ENCODE data around the gene LGALS14.
"Not testable (repeated sequence)": the region's sequence is repeated elsewhere in the genome, so short reads cannot be mapped to it uniquely, and the experiment has no call there.

The LGALS14 gene, protein sequence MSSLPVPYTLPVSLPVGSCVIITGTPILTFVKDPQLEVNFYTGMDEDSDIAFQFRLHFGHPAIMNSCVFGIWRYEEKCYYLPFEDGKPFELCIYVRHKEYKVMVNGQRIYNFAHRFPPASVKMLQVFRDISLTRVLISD

DNA sequence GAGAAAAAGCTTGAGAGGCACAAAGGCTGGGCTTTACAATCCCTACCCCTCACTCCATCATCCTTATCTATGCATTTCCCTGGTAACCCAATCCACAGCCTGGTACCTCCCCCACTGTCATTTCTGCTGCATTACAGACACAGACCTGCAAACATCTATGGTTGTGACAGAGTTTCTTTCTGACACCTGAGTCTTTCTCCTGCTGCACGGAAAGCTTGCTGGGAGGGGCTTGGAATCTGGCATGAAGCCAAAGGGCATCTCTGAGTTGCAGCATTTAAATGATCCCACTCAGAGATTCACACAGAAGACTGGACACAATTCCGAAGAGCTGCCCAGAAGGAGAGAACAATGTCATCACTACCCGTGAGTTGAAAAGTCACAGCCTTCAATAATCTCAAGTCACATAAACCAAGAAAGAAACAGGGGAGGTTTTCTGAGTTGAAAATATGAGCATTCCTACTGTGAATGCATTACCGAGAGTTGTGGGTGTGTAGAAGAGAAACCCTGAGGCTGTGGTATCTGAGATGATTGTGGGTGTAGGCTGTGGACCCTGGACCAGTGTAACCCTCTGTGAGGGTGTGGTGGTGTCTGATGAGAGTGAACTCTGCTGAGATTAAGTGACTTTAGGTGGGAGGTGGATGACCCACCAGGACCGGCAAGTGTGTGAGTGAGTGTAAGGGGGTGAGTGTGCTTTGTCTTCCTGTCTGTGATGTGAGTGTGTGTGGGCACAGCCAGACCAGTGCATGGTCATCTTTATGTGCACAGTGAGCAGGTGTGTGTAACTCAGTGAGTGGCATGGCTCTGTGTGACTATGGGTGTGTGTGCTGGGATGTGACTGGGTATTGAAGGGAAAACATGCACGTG, at the start of gene LGALS14:
TSS of gene LGALS14 (plus strand) at position 301 of the 864 bp plus-strand sequence. CDS start at position 349, 48 bp downstream.
- in situ Hi-C loops (cut with HindIII; ENCODE audit: low pct_ligation_motif_present, low pct_unique_long_range_greater_than_20kb, low sequenced_read_pairs): no loop called here
- no peak for DNase-seq

DNA sequence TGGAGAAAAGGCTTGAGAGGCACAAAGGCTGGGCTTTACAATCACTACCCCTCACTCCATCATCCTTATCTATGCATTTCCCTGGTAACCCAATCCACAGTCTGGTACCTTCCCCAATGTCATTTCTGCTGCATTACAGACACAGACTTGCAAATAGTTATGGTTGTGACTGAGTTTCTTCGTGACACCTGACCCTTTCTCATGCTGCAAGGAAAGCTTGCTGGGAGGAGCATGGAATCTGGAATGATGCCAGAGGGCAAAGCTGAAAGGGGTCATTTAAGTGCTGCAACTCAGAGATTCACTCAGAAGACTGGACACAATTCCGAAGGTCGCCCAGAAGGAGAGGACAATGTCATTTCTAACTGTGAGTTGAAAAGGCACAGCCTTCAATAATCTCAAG, 48.7 kb upstream of the LGALS14 start, which contains the start of gene LGALS16:
TSS of gene LGALS16 (plus strand) at position 301 of the 400 bp plus-strand sequence. CDS start at position 350, 49 bp downstream.
- in situ Hi-C loops (cut with HindIII; ENCODE audit: low pct_ligation_motif_present, low pct_unique_long_range_greater_than_20kb, low sequenced_read_pairs): no loop called here
- DNase-seq: no peak

DNA sequence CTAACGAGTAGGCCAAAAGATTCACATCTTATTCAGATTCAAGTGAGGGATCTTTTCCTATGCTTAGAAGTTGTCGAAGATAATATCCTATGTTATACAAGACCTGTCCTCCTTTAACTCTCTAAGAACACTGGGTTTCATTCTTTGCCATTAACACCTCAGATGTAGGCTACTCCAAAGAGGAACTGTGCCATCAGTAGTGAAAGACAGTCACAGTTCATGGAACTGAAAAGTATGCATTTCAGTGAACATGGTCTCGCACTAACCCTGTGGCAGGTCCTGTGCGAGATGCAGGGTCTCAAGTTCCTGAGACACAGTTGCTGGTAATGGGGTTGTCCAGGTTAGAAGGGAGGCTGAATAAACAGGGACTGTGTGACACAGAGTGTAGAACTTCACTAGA, 44.5 kb upstream of the LGALS14 start:
- in situ Hi-C loops (cut with HindIII; ENCODE audit: low pct_ligation_motif_present, low pct_unique_long_range_greater_than_20kb, low sequenced_read_pairs): no loop called here
- no peak for DNase-seq

DNA sequence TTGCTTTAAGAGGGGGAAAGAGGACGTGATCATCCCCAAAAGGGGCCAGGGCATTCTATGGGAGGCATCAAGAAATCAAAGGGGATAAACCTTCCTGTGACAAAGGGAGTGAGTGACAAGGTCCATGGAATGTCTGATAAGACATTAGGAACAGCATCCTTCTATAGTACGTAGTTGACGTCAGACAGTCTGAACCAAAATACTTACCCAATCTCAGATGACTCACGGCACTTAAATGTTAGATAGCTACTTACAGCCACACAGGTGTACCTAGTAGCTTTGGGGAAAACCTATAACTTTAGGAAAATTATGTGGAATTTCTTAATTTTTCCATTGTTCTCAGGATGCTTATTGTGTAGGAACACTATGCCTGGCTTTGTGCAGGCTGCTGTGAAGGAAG, 43.6 kb upstream of the LGALS14 start:
- no peak for DNase-seq
- in situ Hi-C loops (cut with HindIII; ENCODE audit: low pct_ligation_motif_present, low pct_unique_long_range_greater_than_20kb, low sequenced_read_pairs): no loop called here

DNA sequence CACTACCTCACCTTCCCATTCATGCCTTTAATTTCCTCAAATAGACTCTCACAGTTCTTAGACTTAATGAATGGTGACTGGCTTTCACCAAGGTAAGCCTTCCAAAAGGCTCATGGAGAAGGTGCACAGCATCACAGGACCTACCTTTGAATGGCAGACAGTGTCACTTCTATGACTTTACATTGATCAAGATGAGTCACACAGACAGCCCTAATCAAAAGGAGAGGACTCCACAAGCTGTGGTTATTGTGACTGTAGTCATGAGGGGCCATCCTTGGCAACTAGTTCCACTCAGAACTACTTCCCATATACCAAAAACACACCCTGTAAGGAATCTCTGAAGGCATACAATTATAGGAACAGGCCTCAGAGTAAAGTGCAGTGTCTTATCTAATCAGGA, 42.7 kb upstream of the LGALS14 start:
- DNase-seq: no peak
- in situ Hi-C loops (cut with HindIII; ENCODE audit: low pct_ligation_motif_present, low pct_unique_long_range_greater_than_20kb, low sequenced_read_pairs): no loop called here

DNA sequence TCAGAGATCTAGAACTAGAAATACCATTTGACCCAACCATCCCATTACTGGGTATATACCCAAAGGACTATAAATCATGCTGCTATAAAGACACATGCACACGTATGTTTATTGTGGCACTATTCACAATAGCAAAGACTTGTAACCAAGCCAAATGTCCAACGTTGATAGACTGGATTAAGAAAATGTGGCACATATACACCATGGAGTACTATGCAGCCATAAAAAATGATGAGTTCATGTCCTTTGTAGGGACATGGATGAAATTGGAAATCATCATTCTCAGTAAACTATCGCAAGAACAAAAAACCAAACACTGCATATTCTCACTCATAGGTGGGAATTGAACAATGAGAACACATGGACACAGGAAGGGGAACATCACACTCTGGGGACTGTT, 34.4 kb upstream of the LGALS14 start:
- in situ Hi-C loops (cut with HindIII; ENCODE audit: low pct_ligation_motif_present, low pct_unique_long_range_greater_than_20kb, low sequenced_read_pairs); DNase-seq: not testable (repeated sequence)

DNA sequence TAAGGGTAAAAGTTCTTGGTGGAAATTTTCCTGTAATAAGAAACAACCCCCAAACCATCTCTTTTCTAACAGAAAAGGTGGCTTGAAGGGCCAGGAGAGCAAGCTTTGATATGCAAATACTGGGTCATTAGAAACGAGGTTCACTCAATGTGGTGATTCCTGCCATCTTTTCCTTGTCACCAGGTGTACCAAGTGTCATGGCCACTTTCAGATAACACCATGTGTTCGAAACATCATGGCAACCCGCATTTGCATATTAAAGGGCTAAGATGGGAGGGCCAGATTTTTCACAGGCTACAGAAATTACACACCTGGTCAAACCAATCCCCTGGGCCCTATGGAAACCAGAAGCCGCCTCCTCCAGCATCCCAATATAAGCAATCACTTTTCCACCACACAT, 33.3 kb upstream of the LGALS14 start:
- in situ Hi-C loops (cut with HindIII; ENCODE audit: low pct_ligation_motif_present, low pct_unique_long_range_greater_than_20kb, low sequenced_read_pairs): no loop called here
- no peak for DNase-seq

DNA sequence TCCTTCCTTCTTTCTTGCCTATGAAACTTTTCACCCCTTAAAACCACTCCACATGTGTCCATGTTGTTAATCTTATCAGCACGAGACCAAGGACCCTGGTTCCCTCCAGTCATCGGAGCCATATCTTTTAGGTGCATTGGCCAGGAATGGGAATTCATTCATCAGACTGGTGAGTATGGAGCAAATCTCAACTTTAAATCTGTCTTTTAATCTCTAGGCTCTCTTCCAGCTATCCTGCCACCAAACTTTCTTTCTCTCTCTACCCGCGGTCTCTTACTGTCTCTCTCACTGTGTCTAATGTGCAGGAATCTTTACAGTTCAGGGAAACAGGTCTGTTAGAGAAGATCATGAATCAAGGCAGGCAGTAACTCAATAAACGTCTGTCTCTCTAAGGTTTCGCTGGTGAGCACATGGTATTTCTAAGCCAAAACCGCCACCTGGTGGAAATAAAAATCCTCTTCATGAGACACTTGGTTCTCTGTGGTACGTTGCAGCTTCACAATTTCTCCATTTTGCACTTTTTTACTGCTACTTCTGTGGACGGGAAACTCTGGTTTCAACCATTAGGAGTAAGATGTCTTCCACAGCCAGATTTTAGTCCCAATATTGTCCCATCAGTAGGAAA, 32.4 kb upstream of the LGALS14 start:
- peak; percentile 55 for DNase-seq
- in situ Hi-C loops (cut with HindIII; ENCODE audit: low pct_ligation_motif_present, low pct_unique_long_range_greater_than_20kb, low sequenced_read_pairs): no loop called here

DNA sequence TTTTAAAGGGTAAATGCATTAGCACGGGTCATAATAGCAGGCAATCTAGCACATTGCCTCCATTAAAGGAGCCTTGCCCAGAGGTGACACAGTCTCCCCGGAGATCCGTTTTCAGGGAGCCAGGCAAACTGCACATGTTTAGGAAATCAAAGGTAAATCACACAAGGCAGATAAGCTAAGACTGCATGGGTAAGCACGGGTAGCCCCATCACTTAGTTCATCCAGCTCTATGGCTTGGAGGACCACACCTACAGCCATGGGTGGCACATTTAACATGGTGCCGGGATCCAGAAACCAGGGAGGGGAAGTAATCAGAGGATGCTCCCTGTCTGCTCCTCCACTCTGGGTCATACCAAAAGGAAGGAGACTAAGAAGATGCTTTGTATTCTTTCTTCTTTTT, 31.8 kb upstream of the LGALS14 start:
- no peak for DNase-seq
- in situ Hi-C loops (cut with HindIII; ENCODE audit: low pct_ligation_motif_present, low pct_unique_long_range_greater_than_20kb, low sequenced_read_pairs): no loop called here

DNA sequence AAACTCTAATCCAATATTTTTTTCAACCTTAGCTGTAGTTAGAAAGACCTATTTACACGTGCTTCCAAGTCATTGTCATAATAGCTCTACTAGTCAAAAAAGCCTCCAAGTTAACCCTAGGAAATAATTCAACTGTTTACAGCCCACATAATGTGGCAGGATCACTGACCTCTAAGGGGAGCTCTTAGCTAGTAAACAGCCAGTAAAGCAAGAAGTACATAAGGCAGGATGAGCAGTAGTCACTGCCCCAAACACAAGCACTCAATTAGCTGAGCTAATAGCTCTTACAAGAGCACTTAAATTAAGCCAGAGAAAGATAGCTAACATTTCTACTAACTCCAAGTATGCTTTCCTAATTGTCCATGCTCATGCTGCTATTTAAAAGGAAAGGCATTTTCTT, 30.4 kb upstream of the LGALS14 start:
- in situ Hi-C loops (cut with HindIII; ENCODE audit: low pct_ligation_motif_present, low pct_unique_long_range_greater_than_20kb, low sequenced_read_pairs): not testable (repeated sequence)
- peak; percentile 2 for DNase-seq

DNA sequence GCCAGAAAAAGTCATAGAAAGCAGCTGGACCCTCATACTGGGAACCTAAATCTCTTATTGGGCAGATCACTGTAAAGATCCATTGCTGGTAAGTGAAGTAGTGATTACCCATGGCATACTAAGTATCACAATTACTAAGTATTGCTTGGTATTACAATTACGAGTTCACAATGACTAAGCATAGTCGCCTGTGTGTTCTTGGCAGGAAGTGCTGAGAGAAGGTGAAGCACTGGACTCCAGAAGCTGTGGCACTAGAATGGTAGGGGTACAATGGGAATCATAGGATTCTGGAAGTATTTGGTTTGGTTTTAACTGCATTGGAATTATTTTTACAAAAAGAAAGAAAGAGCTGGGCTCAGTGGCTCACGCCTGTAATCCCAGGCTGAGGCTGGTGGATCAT, 28.3 kb upstream of the LGALS14 start:
- no peak for DNase-seq
- in situ Hi-C loops (cut with HindIII; ENCODE audit: low pct_ligation_motif_present, low pct_unique_long_range_greater_than_20kb, low sequenced_read_pairs): no loop called here

DNA sequence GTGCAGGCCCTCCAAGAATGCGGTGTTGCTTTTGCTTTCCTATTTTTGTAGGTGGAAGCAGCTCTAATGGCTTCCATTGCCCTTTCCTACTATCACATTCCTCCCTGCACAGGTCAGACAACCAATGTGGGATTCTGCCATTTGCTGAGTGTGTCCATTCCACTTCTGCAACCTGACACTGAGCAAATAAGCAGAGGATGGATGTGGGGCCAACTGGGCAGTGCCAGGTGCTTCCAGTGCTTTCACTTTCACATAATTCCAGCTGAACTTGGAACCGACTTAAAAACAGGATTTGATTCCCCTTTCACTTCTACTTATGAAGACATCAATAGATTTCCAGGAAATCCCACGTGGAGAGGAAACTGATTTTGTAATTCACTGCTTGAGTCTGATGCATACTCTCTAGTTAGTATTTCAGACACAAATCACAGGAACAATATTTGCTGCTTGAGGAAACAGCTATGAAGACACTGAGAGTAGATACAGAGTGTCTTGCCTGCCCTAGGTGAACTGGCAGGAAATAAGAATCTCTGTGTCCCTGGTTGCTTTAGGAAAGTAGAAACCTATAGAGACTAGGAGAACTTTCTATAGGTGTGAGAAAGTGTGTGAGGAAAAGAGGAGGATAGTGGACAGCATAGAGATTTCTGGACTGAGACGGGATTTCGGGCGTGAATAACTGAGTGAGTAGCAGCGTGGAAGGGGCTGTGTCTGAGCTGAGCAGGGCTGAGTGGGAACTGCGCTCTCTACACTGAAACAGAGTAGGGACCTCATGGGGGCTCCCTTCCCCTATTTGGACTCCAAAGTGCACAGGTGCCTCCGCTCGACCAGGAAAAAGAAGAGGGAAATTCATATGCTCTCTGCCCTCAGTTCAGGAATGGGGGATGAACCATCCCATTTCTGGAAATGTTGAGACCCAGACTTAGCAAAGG, 26.1 kb upstream of the LGALS14 start:
- in situ Hi-C loops (cut with HindIII; ENCODE audit: low pct_ligation_motif_present, low pct_unique_long_range_greater_than_20kb, low sequenced_read_pairs): no loop called here
- DNase-seq: peak; percentile 1

DNA sequence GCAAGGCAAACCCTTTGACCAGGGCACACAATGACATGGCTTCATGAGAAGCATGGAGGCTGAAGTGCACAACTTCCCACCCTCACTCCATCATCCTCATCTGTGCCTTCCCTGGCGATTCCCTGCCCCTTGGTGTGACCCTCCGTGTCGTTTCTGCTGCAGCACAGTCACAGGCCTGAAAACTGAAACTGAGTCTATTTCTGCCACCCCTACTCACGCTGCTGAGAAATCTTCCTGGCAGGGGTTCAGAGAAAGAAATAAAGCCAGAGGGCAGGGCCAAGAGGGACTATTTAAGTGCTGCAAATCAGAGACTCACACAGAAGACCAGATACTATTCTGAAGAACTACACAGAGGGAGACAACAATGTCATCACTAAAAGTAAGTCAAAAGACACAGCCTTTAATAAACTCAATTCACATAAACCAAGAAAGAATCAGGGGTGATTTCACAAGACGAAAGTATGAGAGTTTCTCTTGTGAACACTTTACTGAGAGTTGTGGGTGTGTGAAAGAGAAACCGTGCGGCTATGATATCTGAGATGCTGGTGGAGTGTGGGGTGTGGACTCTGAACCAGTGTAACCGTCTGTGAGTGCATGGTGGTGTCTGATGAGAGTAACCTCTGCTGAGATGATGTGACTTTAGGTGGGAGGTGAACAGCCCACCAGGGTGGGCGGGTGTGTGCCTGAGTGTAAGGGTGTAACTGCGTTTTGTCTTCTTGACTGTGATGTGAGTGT, 25.1 kb upstream of the LGALS14 start:
- DNase-seq: no peak
- in situ Hi-C loops (cut with HindIII; ENCODE audit: low pct_ligation_motif_present, low pct_unique_long_range_greater_than_20kb, low sequenced_read_pairs): no loop called here

DNA sequence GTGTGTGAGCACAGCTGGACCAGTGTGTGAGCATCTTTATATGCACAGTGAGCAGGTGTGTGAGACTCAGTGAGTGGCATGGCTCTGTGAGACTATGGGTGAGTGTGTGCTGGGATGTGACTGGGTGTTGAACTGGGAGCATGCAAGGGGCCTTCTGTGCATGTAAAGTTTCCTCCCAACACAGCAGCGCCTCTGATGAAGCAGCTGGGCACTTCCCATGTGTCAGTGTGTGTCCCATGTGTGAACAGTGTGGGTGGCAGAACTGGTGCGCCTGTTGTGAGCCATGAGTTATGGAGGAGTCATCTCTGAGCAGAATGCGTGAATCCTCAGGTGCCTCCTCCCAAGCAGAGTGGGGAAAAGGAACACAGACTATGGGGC, 24.5 kb upstream of the LGALS14 start:
- DNase-seq: no peak
- in situ Hi-C loops (cut with HindIII; ENCODE audit: low pct_ligation_motif_present, low pct_unique_long_range_greater_than_20kb, low sequenced_read_pairs): no loop called here

DNA sequence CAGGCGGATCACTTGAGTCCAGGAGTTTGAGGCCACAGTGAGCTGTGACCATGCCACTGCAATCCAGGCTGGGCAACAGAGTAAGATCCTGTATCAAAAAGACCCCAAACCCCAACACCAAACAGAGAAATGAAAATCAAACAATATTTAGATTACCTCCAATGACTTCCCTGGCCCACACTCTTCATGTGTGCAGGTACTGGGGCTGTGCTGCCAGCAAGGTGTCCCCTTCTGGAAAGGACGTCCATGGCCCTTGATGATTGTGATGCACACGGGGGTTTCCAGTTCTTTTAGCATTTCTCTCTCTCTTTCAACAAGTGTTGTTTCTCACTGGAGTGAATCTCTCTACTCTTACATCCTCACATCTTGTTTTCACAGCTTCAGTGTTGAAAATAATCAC, 23.7 kb upstream of the LGALS14 start:
- in situ Hi-C loops (cut with HindIII; ENCODE audit: low pct_ligation_motif_present, low pct_unique_long_range_greater_than_20kb, low sequenced_read_pairs): no loop called here
- DNase-seq: no peak

DNA sequence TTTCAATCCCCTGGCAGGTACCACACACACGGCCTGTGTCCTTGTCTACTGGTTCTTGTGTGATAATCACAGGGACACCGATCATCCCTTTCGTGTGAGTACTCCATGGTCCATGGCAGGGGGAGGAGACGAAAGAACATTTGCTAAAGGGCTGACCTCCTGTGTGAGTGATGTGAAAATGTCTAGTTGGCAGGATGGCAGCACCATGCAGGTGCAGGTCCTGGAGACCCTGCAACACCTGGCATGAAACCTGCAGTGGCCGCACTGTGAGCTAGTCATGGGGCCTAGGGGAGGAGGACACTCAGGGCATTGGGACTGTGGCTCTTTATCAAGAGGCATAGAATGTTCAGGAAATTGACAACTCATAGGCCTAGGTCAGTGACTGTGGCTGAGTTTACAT, 22.9 kb upstream of the LGALS14 start:
- DNase-seq: no peak
- in situ Hi-C loops (cut with HindIII; ENCODE audit: low pct_ligation_motif_present, low pct_unique_long_range_greater_than_20kb, low sequenced_read_pairs): no loop called here

DNA sequence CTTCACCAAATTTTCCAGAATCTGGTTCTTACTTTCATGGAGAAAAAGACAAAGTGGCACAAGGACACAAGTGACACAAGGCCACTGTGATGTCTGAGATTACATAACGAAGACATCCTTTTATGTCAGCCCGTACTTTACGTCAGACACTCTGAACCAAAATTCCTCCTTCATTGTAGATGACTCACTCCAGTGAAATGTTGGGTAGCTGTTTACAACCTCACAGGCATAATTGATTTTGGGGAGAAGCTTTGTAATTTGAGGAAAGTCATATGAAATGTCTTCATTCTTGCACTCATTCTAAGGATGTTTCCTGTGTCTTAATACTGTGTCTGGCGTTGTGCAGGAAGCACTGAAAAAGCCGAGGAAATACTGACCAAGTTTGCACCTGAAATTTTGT, 20.0 kb upstream of the LGALS14 start:
- in situ Hi-C loops (cut with HindIII; ENCODE audit: low pct_ligation_motif_present, low pct_unique_long_range_greater_than_20kb, low sequenced_read_pairs): no loop called here

DNA sequence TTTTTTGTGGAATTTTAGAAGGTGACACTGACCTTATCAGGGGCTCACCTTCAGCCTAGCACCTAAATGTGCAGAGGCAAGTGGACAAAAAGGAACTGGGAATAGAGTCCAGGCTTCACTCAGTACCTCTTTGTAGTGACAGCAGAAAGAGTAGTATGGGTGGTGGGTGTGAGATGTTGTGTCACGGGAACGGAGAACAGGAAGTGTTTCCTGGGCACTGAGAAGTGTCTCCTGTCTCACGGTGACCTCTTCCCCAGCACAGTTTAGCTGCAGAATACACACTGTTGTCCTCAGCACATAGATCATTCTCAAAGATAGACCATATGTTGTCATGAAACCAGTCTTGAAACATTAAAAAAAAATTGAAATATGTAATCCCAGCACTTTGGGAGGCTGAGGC, 17.5 kb upstream of the LGALS14 start:
- in situ Hi-C loops (cut with HindIII; ENCODE audit: low pct_ligation_motif_present, low pct_unique_long_range_greater_than_20kb, low sequenced_read_pairs): no loop called here
- DNase-seq: no peak

More for the DNA sequence above, 20.0 kb upstream of the LGALS14 start:
- no peak for DNase-seq

Data from ACHN (cell line).